Measurements from ENCODE around the gene CMIP.

Gene CMIP

GRCh38 chr16:81601601-81602255, 157.1 kb downstream of the CMIP start:
- no peaks in the 10 kb centered on the region for H3F3A ChIP-seq (ENCODE audit: insufficient read depth)
- no peaks in the 10 kb centered on the region; the same call in 1 of the 2 replicates for H4K20me1 ChIP-seq (ENCODE audit: low read depth, low read length)
- H3K27ac ChIP-seq (ENCODE audit: low read depth, low read length) = no peak overlapping the region
- H3K4me3 ChIP-seq (ENCODE audit: insufficient read depth, low read length, poor library complexity, severe bottlenecking) = no peak overlapping the region
- H3K4me2 ChIP-seq (ENCODE audit: low read depth, low read length, poor library complexity, severe bottlenecking) = no peak overlapping the region
- no peaks in the 10 kb centered on the region for H3K27me3 ChIP-seq (ENCODE audit: low read length)
- no peaks in the 10 kb centered on the region for H3K79me2 ChIP-seq (ENCODE audit: insufficient read depth, low read length)
- H3K9me3 ChIP-seq (ENCODE audit: insufficient read depth, low read length) = no peaks in the 10 kb centered on the region
- H3K36me3 ChIP-seq (ENCODE audit: low read length) = no peaks in the 10 kb centered on the region
- H3K9ac ChIP-seq (ENCODE audit: low read length) = no peak overlapping the region
- H3K9me2 ChIP-seq (replicated peaks; ENCODE audit: insufficient read depth, low read length) = no peaks in the 10 kb centered on the region
- H2AFZ ChIP-seq (ENCODE audit: low read depth, low read length, severe bottlenecking) = no peak overlapping the region
- TF ChIP-seq EZH2phosphoT487 (conservative IDR thresholded peaks at IDR 0.05; ENCODE audit: low read length) (no peak), CTCF (IDR thresholded peaks at IDR 0.05; ENCODE audit: insufficient read depth, low read length, poor library complexity, severe bottlenecking) (no peak)

- H3K4me2 ChIP-seq (ENCODE audit: low read depth, low read length, poor library complexity, severe bottlenecking) = no peak overlapping the region
- no peak overlapping the region for H3K4me3 ChIP-seq (ENCODE audit: insufficient read depth, low read length, poor library complexity, severe bottlenecking)
- H3K79me2 ChIP-seq (ENCODE audit: insufficient read depth, low read length) = no peaks in the 10 kb centered on the region
- no peaks in the 10 kb centered on the region for H3K9me3 ChIP-seq (ENCODE audit: insufficient read depth, low read length)
- H4K20me1 ChIP-seq (ENCODE audit: low read depth, low read length) = no peaks in the 10 kb centered on the region; the same call in 1 of the 2 replicates
- no peak overlapping the region for H3K27ac ChIP-seq (ENCODE audit: low read depth, low read length)
- no peak overlapping the region for H3K9ac ChIP-seq (ENCODE audit: low read length)
- H3K36me3 ChIP-seq (ENCODE audit: low read length) = no peaks in the 10 kb centered on the region
- no peak overlapping the region for H2AFZ ChIP-seq (ENCODE audit: low read depth, low read length, severe bottlenecking)
- H3K9me2 ChIP-seq (replicated peaks; ENCODE audit: insufficient read depth, low read length) = no peaks in the 10 kb centered on the region
- H3F3A ChIP-seq (ENCODE audit: insufficient read depth) = no peaks in the 10 kb centered on the region
- no peaks in the 10 kb centered on the region for H3K27me3 ChIP-seq (ENCODE audit: low read length)
- TF ChIP-seq CTCF (IDR thresholded peaks at IDR 0.05; ENCODE audit: insufficient read depth, low read length, poor library complexity, severe bottlenecking) (no peak), EZH2phosphoT487 (conservative IDR thresholded peaks at IDR 0.05; ENCODE audit: low read length) (no peak)
Observed at GRCh38 chr16:81602256-81602776, 157.7 kb downstream of the CMIP start.

- no peaks in the 10 kb centered on the region for H3K36me3 ChIP-seq (ENCODE audit: low read length)
- no peaks in the 10 kb centered on the region for H3K9me3 ChIP-seq (ENCODE audit: insufficient read depth, low read length)
- TF ChIP-seq EZH2phosphoT487 (conservative IDR thresholded peaks at IDR 0.05; ENCODE audit: low read length) (no peak), CTCF (IDR thresholded peaks at IDR 0.05; ENCODE audit: insufficient read depth, low read length, poor library complexity, severe bottlenecking) (no peak)
- H2AFZ ChIP-seq (ENCODE audit: low read depth, low read length, severe bottlenecking) = no peak overlapping the region
- no peaks in the 10 kb centered on the region; the same call in 1 of the 2 replicates for H4K20me1 ChIP-seq (ENCODE audit: low read depth, low read length)
- H3K27ac ChIP-seq (ENCODE audit: low read depth, low read length) = no peak overlapping the region
- H3K4me2 ChIP-seq (ENCODE audit: low read depth, low read length, poor library complexity, severe bottlenecking) = no peak overlapping the region
- no peaks in the 10 kb centered on the region for H3F3A ChIP-seq (ENCODE audit: insufficient read depth)
- no peaks in the 10 kb centered on the region for H3K27me3 ChIP-seq (ENCODE audit: low read length)
- no peak overlapping the region for H3K4me3 ChIP-seq (ENCODE audit: insufficient read depth, low read length, poor library complexity, severe bottlenecking)
- H3K79me2 ChIP-seq (ENCODE audit: insufficient read depth, low read length) = no peaks in the 10 kb centered on the region
- no peak overlapping the region for H3K9ac ChIP-seq (ENCODE audit: low read length)
- no peaks in the 10 kb centered on the region for H3K9me2 ChIP-seq (replicated peaks; ENCODE audit: insufficient read depth, low read length)
Observed at GRCh38 chr16:81602792-81603191, 158.2 kb downstream of the CMIP start.
